Activated CD4-positive, alpha-beta T cell treated with anti-CD3 and anti-CD28 coated beads, Interleukin-2, amount 10 ng/mL, durations not matched to agents 7 days and 5 days (primary cell): ENCODE data around the gene ADGRG6. TPM values are rescaled to one million over a fixed set of nuclear protein-coding genes. Genes with fewer than 3 reads are reported as not detected.

Source experiments
- CTCF ChIA-PET: fragments of 350-600 bp; sonication (Branson Sonifier 250); formaldehyde crosslinking; loops from one replicate; lab custom pipeline; 2021; ENCODE audit warnings: antibody characterized with exemption; lab: Charles Lee
- POLR2A ChIA-PET: fragments of 350-600 bp; sonication (Branson Sonifier 250); formaldehyde crosslinking; loops from one replicate; lab custom pipeline; 2021; ENCODE audit warnings: antibody characterized with exemption; lab: Charles Lee
- DNase-seq: peaks from one replicate; pipeline ENCODE4 v3.0.0-alpha.2; 2020
- H3K27ac Mint-ChIP-seq: one replicate; pipeline ENCODE4 v1.8.0; 2021; ENCODE audit warnings: mild to moderate bottlenecking, moderate library complexity, mixed read lengths
- H3K27me3 Mint-ChIP-seq: one replicate; pipeline ENCODE4 v1.8.0; 2021; ENCODE audit warnings: mixed read lengths
- H3K36me3 Mint-ChIP-seq: one replicate; pipeline ENCODE4 v1.8.0; 2021; ENCODE audit warnings: low read depth, mixed read lengths
- H3K4me1 Mint-ChIP-seq: one replicate; pipeline ENCODE4 v1.8.0; 2021; ENCODE audit warnings: mixed read lengths
- H3K4me3 Mint-ChIP-seq: one replicate; pipeline ENCODE4 v1.8.0; 2021; ENCODE audit warnings: mild to moderate bottlenecking, moderate library complexity, mixed read lengths
- H3K9me3 Mint-ChIP-seq: one replicate; pipeline ENCODE4 v1.8.0; 2021; ENCODE audit warnings: mixed read lengths
- total RNA-seq, 2 experiments: library from RNA; stranded (reverse); gene quantifications; one replicate each; pipeline ENCODE4 v1.2.3, GENCODE V29; 2021

ADGRG6 gene
- total RNA-seq, 2 experiments from 2014 or later = 0.35 to 0.52 TPM

DNA sequence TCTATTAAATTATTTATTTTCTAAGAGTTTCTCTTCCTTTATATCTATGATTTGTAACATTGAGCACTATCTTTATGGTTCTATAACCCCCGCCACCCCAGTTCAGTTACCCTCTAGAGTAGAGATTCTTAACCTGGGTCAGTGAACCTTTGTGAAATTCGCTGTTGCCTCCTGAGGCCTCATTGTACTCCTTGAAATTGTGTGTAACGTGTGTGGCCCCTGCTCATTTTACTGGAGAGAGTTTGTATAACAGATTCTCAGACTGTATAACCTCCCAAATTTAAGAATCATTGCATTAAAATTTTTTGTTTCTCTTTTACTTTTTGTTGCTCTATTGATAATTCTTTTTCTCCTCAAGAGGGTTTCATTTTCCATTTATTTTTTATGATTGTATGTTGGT is 65.3 kb downstream of the ADGRG6 start:
- H3K4me3 Mint-ChIP-seq = no peak overlapping the region
- H3K27me3 Mint-ChIP-seq = peaks cover 13% of the 10 kb centered on the region
- H3K36me3 Mint-ChIP-seq = no peaks in the 10 kb centered on the region
- POLR2A ChIA-PET = no interaction called here
- H3K9me3 Mint-ChIP-seq = no peaks in the 10 kb centered on the region
- no peak overlapping the region for H3K27ac Mint-ChIP-seq
- CTCF ChIA-PET = no interaction called here
- H3K4me1 Mint-ChIP-seq = no peaks in the 10 kb centered on the region
- DNase-seq = no peak

DNA sequence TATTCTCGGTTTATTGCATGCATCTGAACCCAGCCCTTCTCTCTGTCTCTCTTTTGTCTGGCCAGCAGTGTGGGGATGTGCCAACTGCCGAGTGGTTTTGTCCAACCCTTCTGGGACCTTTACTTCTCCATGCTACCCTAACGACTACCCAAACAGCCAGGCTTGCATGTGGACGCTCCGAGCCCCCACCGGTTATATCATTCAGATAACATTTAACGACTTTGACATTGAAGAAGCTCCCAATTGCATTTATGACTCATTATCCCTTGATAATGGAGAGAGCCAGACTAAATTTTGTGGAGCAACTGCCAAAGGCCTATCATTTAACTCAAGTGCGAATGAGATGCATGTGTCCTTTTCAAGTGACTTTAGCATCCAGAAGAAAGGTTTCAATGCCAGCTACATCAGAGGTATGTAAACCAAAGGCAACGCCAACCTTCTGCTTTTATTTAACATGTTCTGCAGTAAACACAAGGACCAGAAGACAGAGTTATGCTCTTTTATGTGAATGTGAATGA is 65.8 kb downstream of the ADGRG6 start:
- Mint-ChIP-seq H3K27ac (no peak overlapping the region), H3K27me3 (peaks cover 11% of the 10 kb centered on the region), H3K9me3 (no peaks in the 10 kb centered on the region), H3K4me3 (no peak overlapping the region), H3K36me3 (no peaks in the 10 kb centered on the region), H3K4me1 (no peaks in the 10 kb centered on the region)
- ChIA-PET POLR2A (no interaction called here), CTCF (no interaction called here)
- DNase-seq = no peak

DNA sequence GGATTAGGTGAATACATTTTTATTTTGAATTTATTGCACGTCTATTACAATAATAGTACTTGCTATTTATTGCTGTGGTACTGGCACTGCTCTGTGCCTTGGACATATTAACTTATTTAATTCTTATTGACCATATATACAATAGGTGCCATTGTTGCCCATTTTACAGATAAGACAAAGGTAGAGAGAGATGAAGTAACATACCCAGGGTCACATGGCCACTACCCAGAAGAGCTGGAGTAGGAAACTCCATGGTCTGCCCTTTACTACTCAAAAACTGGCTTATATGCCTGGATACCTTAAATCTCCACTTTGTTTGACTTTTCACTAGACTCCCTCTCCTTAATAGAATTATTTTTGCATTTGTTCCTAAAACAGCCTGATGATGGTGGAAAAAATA is 67.5 kb downstream of the ADGRG6 start:
- peaks cover 11% of the 10 kb centered on the region for H3K27me3 Mint-ChIP-seq
- no peaks in the 10 kb centered on the region for H3K36me3 Mint-ChIP-seq
- no peak overlapping the region for H3K4me3 Mint-ChIP-seq
- no peaks in the 10 kb centered on the region for H3K4me1 Mint-ChIP-seq
- no peak for DNase-seq
- CTCF ChIA-PET = no interaction called here
- no peaks in the 10 kb centered on the region for H3K9me3 Mint-ChIP-seq
- H3K27ac Mint-ChIP-seq = no peak overlapping the region
- POLR2A ChIA-PET = no interaction called here

- Mint-ChIP-seq H3K27me3 (peaks cover 2% of the 10 kb centered on the region), H3K36me3 (no peaks in the 10 kb centered on the region), H3K27ac (no peak overlapping the region), H3K9me3 (no peaks in the 10 kb centered on the region), H3K4me3 (no peak overlapping the region), H3K4me1 (no peaks in the 10 kb centered on the region)
- ChIA-PET POLR2A (no interaction called here), CTCF (no interaction called here)
- DNase-seq = no peak
Observed at GRCh38 chr6:142372348-142372747, 70.5 kb downstream of the ADGRG6 start.

- H3K27me3 Mint-ChIP-seq = peaks cover 3% of the 10 kb centered on the region
- ChIA-PET CTCF (interaction anchor here (1.0 kb wide), 1 partner anchor 14 kb away, joined by 3 read pairs; no protein-coding TSS in a partner anchor), POLR2A (no interaction called here)
- no peak for DNase-seq
- H3K9me3 Mint-ChIP-seq = no peaks in the 10 kb centered on the region
- no peaks in the 10 kb centered on the region for H3K36me3 Mint-ChIP-seq
- no peaks in the 10 kb centered on the region for H3K4me1 Mint-ChIP-seq
- H3K27ac Mint-ChIP-seq = no peak overlapping the region
- H3K4me3 Mint-ChIP-seq = no peak overlapping the region
Observed at GRCh38 chr6:142373268-142374090, 71.7 kb downstream of the ADGRG6 start.

DNA sequence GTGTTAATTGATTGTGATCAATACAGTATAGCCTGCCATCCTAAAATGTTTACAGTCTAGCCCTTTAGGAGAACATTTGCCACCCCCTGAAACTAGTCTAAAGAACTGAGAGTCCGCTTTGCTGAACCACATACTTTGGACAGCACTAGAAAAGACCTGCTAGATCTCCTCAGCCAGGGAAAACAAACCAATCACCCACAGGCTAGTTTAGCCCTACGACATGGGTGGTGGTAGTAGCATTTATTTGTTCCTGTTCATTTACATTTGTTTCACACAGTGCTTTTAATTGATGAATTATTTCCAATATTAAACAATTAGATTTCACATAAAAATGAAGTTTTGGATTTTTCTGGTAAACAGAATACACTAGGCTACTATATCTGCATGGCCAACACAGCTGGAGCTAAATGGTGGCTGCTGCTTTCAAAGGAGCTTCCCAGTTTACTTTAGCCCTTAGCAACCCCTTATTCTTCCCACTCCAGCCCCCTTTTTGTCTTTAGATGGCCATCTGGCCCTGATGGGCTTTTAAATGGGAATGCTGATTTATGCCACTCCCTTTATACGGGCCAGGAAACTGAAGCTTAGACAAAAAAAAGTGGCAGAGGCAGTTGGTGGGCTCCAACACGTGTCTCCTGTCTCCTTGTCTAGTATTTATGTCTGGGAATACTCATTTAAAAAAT is 72.4 kb downstream of the ADGRG6 start:
- Mint-ChIP-seq H3K4me3 (no peak overlapping the region), H3K9me3 (no peaks in the 10 kb centered on the region), H3K4me1 (no peaks in the 10 kb centered on the region), H3K27me3 (peaks cover 5% of the 10 kb centered on the region), H3K36me3 (no peaks in the 10 kb centered on the region), H3K27ac (no peak overlapping the region)
- POLR2A ChIA-PET = no interaction called here
- DNase-seq = no peak
- CTCF ChIA-PET = interaction anchor here (1.0 kb wide), 1 partner anchor 13 kb away, joined by 3 read pairs; no protein-coding TSS in a partner anchor

DNA sequence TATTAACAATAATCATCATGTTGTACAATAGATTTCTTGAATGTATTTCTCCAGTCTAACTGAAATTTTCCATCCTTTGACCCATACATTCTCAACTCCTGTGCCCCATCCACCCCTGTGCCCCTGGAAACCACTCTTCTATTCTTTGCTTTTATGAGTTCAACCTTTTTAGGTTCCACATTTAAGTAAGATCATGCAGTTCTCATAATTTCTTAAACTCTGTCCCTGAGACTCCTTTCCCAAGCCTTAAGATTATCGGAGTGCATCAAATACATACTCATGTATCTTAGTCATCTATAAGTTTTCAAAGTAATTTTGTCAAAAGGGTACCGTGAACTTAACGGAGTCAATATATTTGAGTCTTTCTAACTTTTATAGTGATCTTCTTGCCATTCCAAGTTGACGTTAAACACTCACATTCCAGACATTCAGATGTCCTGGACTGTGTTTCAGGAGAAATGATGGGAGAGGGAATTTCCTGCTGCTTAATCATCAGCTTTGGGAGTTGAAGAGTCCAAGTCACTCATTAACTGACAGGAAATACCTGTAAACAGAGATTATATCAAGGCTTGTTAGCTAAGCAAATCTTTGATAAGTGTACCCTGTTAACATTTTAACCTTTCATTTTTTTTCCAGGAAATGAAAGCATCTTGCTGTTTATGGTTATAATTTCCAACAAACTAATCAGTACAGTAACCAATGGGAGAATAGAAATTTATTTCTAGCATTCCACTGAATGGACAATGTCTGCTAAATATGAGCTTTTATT is 73.3 kb downstream of the ADGRG6 start:
- no peak for DNase-seq
- ChIA-PET CTCF (interaction anchor here (1.0 kb wide), 1 partner anchor 12 kb away, joined by 3 read pairs; no protein-coding TSS in a partner anchor), POLR2A (no interaction called here)
- Mint-ChIP-seq H3K4me3 (no peak overlapping the region), H3K9me3 (no peaks in the 10 kb centered on the region), H3K27me3 (peaks cover 3% of the 10 kb centered on the region), H3K4me1 (no peaks in the 10 kb centered on the region), H3K36me3 (no peaks in the 10 kb centered on the region), H3K27ac (no peak overlapping the region)

DNA sequence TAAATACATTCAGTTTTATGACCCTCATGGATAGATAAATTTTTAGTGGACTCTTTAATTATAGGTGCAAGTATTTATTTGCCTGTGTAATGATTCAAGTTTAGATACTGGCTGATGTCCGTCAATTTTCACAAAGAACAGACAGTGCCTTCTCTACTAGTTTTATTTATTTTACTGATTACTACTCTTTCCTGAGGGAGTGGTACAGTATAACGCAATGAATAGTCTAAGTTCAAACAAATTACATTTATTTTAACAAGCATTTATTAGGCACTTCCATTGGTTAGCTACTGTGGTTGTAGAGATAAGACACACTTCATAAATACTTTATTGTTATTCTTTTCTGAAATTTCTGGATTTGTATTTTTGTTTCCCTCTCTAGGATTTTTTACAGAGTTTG is 74.3 kb downstream of the ADGRG6 start:
- no peak for DNase-seq
- POLR2A ChIA-PET = no interaction called here
- H3K27me3 Mint-ChIP-seq = peaks cover 3% of the 10 kb centered on the region
- H3K4me1 Mint-ChIP-seq = no peaks in the 10 kb centered on the region
- H3K9me3 Mint-ChIP-seq = no peaks in the 10 kb centered on the region
- CTCF ChIA-PET = no interaction called here
- H3K27ac Mint-ChIP-seq = no peak overlapping the region
- H3K4me3 Mint-ChIP-seq = no peak overlapping the region
- H3K36me3 Mint-ChIP-seq = no peaks in the 10 kb centered on the region

- Mint-ChIP-seq H3K27ac (no peak overlapping the region), H3K36me3 (no peaks in the 10 kb centered on the region), H3K9me3 (no peaks in the 10 kb centered on the region), H3K27me3 (peaks cover 3% of the 10 kb centered on the region), H3K4me3 (no peak overlapping the region), H3K4me1 (no peaks in the 10 kb centered on the region)
- POLR2A ChIA-PET = no interaction called here
- DNase-seq = no peak
- CTCF ChIA-PET = no interaction called here
Observed at GRCh38 chr6:142376800-142377496, 75.1 kb downstream of the ADGRG6 start.

- H3K27me3 Mint-ChIP-seq = peaks cover 3% of the 10 kb centered on the region
- no peak for DNase-seq
- H3K4me1 Mint-ChIP-seq = no peaks in the 10 kb centered on the region
- ChIA-PET POLR2A (no interaction called here), CTCF (no interaction called here)
- H3K4me3 Mint-ChIP-seq = no peak overlapping the region
- no peaks in the 10 kb centered on the region for H3K36me3 Mint-ChIP-seq
- H3K27ac Mint-ChIP-seq = no peak overlapping the region
- H3K9me3 Mint-ChIP-seq = no peaks in the 10 kb centered on the region
Observed at GRCh38 chr6:142377497-142377848, 75.7 kb downstream of the ADGRG6 start.

GRCh38 chr6:142378138-142378875 is 76.5 kb downstream of the ADGRG6 start:
- H3K4me3 Mint-ChIP-seq = no peak overlapping the region
- ChIA-PET POLR2A (no interaction called here), CTCF (no interaction called here)
- no peaks in the 10 kb centered on the region for H3K4me1 Mint-ChIP-seq
- peaks cover 6% of the 10 kb centered on the region for H3K27me3 Mint-ChIP-seq
- no peaks in the 10 kb centered on the region for H3K36me3 Mint-ChIP-seq
- no peak overlapping the region for H3K27ac Mint-ChIP-seq
- no peak for DNase-seq
- no peaks in the 10 kb centered on the region for H3K9me3 Mint-ChIP-seq

- no peaks in the 10 kb centered on the region for H3K36me3 Mint-ChIP-seq
Observed at GRCh38 chr6:142380626-142381025, 78.8 kb downstream of the ADGRG6 start.

More at GRCh38 chr6:142380626-142381025, 78.8 kb downstream of the ADGRG6 start:
- no peaks in the 10 kb centered on the region for H3K9me3 Mint-ChIP-seq
- H3K27ac Mint-ChIP-seq = no peak overlapping the region
- no peak for DNase-seq
- H3K4me1 Mint-ChIP-seq = no peaks in the 10 kb centered on the region
- H3K27me3 Mint-ChIP-seq = peaks cover 9% of the 10 kb centered on the region
- ChIA-PET POLR2A (interaction anchor here (0.8 kb wide), 1 partner anchor 14 kb away, joined by 3 read pairs; no protein-coding TSS in a partner anchor), CTCF (interaction anchor here (0.6 kb wide), 1 partner anchor 14 kb away, joined by 3 read pairs; no protein-coding TSS in a partner anchor)
- H3K4me3 Mint-ChIP-seq = no peak overlapping the region
